PC-3 (cell line): Measurements from ENCODE around the gene PBRM1. TPM values are rescaled to one million over a fixed set of nuclear protein-coding genes. Genes with fewer than 3 reads are reported as not detected.

ENCODE experiments used
- ATAC-seq: fragments of 200-7000 bp; cut with Tn5 transposase; 2 replicates; pipeline ENCODE4 v1.9.1; 2020; ENCODE audit warnings: mild to moderate bottlenecking, moderate library complexity
- BruUV-seq: library from RNA; stranded (reverse); fragments of 400-500 nt; replicated peaks from 2 replicates; lab custom pipeline; 2021; lab: Mats Ljungman, UMichigan
- CTCF ChIA-PET: fragments of 300-600 bp; sonication (Branson Sonifier 250); formaldehyde crosslinking; loops from one replicate; lab custom pipeline; 2022; ENCODE audit warnings: antibody characterized with exemption; lab: Charles Lee
- POLR2A ChIA-PET: fragments of 300-600 bp; sonication (Branson Sonifier 250); formaldehyde crosslinking; loops from one replicate; lab custom pipeline; 2022; ENCODE audit warnings: antibody characterized with exemption; ENCODE audit not compliant: unreplicated experiment; lab: Charles Lee
- DNase-seq: peaks from one replicate; pipeline ENCODE4 v3.0.0-alpha.2; 2015
- H2AFZ ChIP-seq: fragments of 300-600 bp; sonication (generic); 2 replicates; pipeline ENCODE4 v1.6.0; 2016; ENCODE audit warnings: antibody characterized with exemption, low read length
- H3F3A ChIP-seq: fragments of 300-600 bp; sonication (generic); one replicate; pipeline ENCODE4 v1.6.0; 2017; ENCODE audit warnings: antibody characterized with exemption, low read length, control low read depth, mild to moderate bottlenecking; ENCODE audit not compliant: unreplicated experiment
- H3K27ac ChIP-seq: fragments of 300-600 bp; sonication (generic); 2 replicates; pipeline ENCODE4 v1.5.1; 2016; ENCODE audit warnings: mild to moderate bottlenecking, low read length
- H3K27me3 ChIP-seq: fragments of 300-600 bp; sonication (generic); 2 replicates; pipeline ENCODE4 v1.6.1; 2016; ENCODE audit warnings: low read length, mixed read lengths
- H3K36me3 ChIP-seq: fragments of 300-600 bp; sonication (generic); 2 replicates; pipeline ENCODE4 v1.6.1; 2016; ENCODE audit warnings: low read depth, mixed run types, low read length, mixed read lengths
- H3K4me1 ChIP-seq: fragments of 300-600 bp; sonication (generic); 2 replicates; pipeline ENCODE4 v1.5.1; 2016; ENCODE audit warnings: low read length; ENCODE audit not compliant: insufficient read depth
- H3K4me2 ChIP-seq: fragments of 300-600 bp; sonication (generic); 2 replicates; pipeline ENCODE4 v1.6.0; 2016; ENCODE audit warnings: low read length
- H3K4me3 ChIP-seq: fragments of 300-600 bp; sonication (generic); 2 replicates; pipeline ENCODE4 v1.5.1; 2016; ENCODE audit warnings: mild to moderate bottlenecking, low read length, mixed read lengths
- H3K79me2 ChIP-seq: fragments of 300-600 bp; sonication (generic); 2 replicates; pipeline ENCODE4 v1.6.1; 2017; ENCODE audit warnings: low read length, mixed read lengths
- H3K9ac ChIP-seq: fragments of 300-600 bp; sonication (generic); 2 replicates; pipeline ENCODE4 v1.6.0; 2016; ENCODE audit warnings: mild to moderate bottlenecking, low read length
- H3K9me2 ChIP-seq: fragments of 300-600 bp; sonication (generic); replicated peaks from 2 replicates; pipeline ENCODE4 v1.6.1; 2016; ENCODE audit warnings: mixed run types, low read length, mixed read lengths
- H3K9me3 ChIP-seq: fragments of 300-600 bp; sonication (generic); 2 replicates; pipeline ENCODE4 v1.6.1; 2016; ENCODE audit warnings: low read length, mixed read lengths
- H4K20me1 ChIP-seq: fragments of 300-600 bp; sonication (generic); 2 replicates; pipeline ENCODE4 v1.6.1; 2016; ENCODE audit warnings: low read length, mixed read lengths
- CTCF ChIP-seq: fragments of 300-600 bp; sonication (generic); conservative IDR thresholded peaks from 2 replicates; pipeline ENCODE4 v1.5.1; 2017; ENCODE audit warnings: antibody characterized with exemption, low read depth, mild to moderate bottlenecking, low read length
- EZH2 ChIP-seq: fragments of 300-600 bp; sonication (generic); IDR thresholded peaks from one replicate; pipeline ENCODE4 v1.6.1; 2017; ENCODE audit warnings: antibody characterized with exemption, mild to moderate bottlenecking, low read length; ENCODE audit not compliant: unreplicated experiment
- EZH2phosphoT487 ChIP-seq: fragments of 300-600 bp; sonication (generic); IDR thresholded peaks from 2 replicates; pipeline ENCODE4 v1.6.1; 2018; ENCODE audit warnings: mild to moderate bottlenecking, antibody characterized with exemption, low read length, borderline replicate concordance
- intact Hi-C: fragments of 100-400 bp; cut with micrococcal nuclease; formaldehyde crosslinking; loops from 2 replicates; pipeline ENCODE4 v1.9.0; 2023
- total RNA-seq: library from RNA; depleted of rRNA; stranded (reverse); fragments of >200 nt; gene quantifications from 2 replicates; pipeline ENCODE4 v1.2.3, GENCODE V29; 2014

The PBRM1 gene
- total RNA-seq, 1 experiment from 2014 or later: 59.7 TPM

GRCh38 chr3:52528586-52529375 is 156.9 kb downstream of the PBRM1 start:
- H3K36me3 ChIP-seq: peaks cover 18% of the 10 kb centered on the region
- H3K9me3 ChIP-seq: no peaks in the 10 kb centered on the region
- H3K79me2 ChIP-seq: peaks cover 39% of the 10 kb centered on the region
- H3K9me2 ChIP-seq: no peaks in the 10 kb centered on the region
- CTCF ChIA-PET: no interaction called here
- H3K9ac ChIP-seq: no peak overlapping the region
- H3F3A ChIP-seq: no peaks in the 10 kb centered on the region
- ATAC-seq (no peak), DNase-seq (no peak)
- H3K4me2 ChIP-seq: no peak overlapping the region
- peaks cover 8% of the 10 kb centered on the region; the same call in 1 of the 2 replicates for H4K20me1 ChIP-seq
- POLR2A ChIA-PET: no interaction called here
- H2AFZ ChIP-seq: no peak overlapping the region
- intact Hi-C loops: no loop called here
- BruUV-seq: no TSS peak
- H3K27me3 ChIP-seq: no peaks in the 10 kb centered on the region
- H3K27ac ChIP-seq: no peak overlapping the region
- H3K4me1 ChIP-seq: peaks cover 18% of the 10 kb centered on the region
- no peak overlapping the region for H3K4me3 ChIP-seq
- TF ChIP-seq CTCF (no peak), EZH2phosphoT487 (no peak), EZH2 (no peak)

- intact Hi-C loops: no loop called here
- CTCF ChIA-PET: no interaction called here
Observed at GRCh38 chr3:52527732-52528585, 157.8 kb downstream of the PBRM1 start.

More at GRCh38 chr3:52527732-52528585, 157.8 kb downstream of the PBRM1 start:
- Histone ChIP-seq H3K4me3 (no peak overlapping the region), H3K9ac (no peak overlapping the region), H3F3A (no peaks in the 10 kb centered on the region), H3K9me3 (no peaks in the 10 kb centered on the region), H3K9me2 (no peaks in the 10 kb centered on the region), H3K79me2 (peaks cover 35% of the 10 kb centered on the region), H3K4me2 (no peak overlapping the region), H3K27ac (no peak overlapping the region), H4K20me1 (peaks cover 8% of the 10 kb centered on the region; the same call in 1 of the 2 replicates), H3K27me3 (no peaks in the 10 kb centered on the region), H3K4me1 (peaks cover 18% of the 10 kb centered on the region), H2AFZ (no peak overlapping the region), H3K36me3 (peaks cover 18% of the 10 kb centered on the region)
- no peak for TF ChIP-seq CTCF
- TF ChIP-seq EZH2phosphoT487: no peak
- TF ChIP-seq EZH2: no peak
- POLR2A ChIA-PET: no interaction called here
- DNase-seq: no peak
- BruUV-seq: TSS peak; percentile 22
- ATAC-seq: no peak
